ENCODE measurements around the gene ZNF664.

ZNF664 gene

DNA sequence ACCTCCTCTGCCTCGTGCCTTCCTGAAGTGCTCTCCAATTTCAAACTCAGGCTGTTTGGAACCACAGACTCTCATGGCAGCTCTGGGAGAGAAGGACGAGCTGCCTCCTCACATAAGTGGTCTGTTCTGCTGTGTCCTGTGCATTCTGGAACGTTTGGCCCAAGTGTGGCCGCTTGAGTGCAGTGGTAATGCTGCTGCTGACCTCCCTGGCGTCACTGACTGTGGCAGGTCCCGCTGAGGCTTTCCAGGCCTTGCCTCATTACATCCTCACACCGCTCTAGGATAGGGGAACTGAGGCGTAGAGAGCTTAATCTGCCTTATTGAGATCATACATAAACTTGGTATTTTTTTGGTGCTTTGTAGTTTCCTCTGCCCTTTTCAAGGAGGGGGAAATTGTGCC, 14.6 kb upstream of the ZNF664 start:
- DNase-seq (ENCODE audit: low read depth in 2 of 3, low spot score in 1 of 3) = no peak

DNA sequence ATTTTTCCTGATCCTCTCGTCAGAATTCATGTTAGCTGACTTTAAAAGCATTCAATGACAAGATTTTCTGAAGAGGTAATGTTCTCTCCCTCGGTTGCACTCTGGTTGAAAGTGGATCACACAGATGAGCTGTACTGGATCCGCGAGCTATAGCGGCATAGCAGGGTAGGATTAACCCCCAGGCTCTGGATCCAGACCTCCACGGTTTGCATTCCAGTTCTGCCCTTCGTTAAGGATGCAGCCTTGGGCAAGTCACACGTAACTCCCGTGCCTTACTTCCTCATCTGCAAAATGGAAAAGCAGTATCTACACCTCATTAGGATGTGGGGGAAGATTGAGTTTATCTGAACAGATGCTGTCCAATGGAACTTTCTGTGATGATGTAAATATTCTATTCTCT, 14.1 kb upstream of the ZNF664 start:
- DNase-seq (ENCODE audit: low read depth in 2 of 3, low spot score in 1 of 3) = no peak

DNA sequence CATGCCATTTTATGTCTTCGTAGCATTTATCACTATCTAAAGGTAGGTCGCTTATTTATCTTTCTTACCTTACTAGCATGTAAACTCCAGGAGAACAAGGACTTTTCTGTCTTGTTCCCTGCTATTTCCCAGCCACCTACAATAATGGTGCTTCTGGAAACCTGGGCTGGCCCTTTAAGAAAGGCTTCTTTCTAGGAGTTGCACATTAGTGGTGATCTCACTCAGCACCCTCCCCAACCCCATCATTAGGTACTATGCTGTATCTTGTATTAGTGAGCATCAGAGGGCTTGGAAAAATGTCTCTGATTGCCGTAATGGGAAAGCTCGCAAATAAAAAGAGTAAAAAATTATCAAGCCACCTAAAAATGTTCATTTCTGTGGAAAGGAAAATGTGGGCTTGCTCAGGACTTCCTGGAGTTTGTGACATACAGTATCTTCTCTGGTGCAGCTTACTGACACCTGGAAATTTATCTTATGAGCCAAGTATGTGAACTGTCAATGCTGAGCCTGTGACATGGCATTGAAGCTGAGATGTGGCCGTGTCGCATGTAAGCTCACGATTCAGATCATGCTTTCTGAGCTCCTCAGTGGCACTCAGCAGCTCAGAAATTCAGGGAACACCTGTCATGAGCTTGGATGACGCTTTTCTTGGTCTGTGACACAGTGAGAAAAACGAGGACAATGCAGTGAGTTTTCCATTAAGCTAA, 12.8 kb upstream of the ZNF664 start:
- no peak for DNase-seq (ENCODE audit: low read depth in 2 of 3, low spot score in 1 of 3)

DNA sequence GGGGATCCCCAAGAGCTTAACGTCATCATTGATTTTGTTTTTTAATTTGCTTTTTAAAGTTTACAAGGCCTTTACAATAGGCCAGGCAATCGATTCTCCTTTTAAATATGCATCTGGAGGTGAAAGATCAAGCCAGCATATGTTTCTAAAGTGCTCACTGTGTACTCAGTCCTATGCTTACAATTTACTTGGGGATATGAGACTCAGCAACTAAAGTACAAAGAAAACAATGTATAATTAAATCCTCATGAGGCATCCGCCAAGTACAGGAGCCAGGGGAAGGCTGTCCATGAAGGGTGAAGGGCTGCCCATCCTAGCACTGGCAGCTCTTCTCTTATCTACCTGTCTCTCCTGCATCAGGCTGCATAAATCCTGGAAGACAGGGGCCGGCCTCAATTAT, 12.2 kb upstream of the ZNF664 start:
- no peak for DNase-seq (ENCODE audit: low read depth in 2 of 3, low spot score in 1 of 3)

DNA sequence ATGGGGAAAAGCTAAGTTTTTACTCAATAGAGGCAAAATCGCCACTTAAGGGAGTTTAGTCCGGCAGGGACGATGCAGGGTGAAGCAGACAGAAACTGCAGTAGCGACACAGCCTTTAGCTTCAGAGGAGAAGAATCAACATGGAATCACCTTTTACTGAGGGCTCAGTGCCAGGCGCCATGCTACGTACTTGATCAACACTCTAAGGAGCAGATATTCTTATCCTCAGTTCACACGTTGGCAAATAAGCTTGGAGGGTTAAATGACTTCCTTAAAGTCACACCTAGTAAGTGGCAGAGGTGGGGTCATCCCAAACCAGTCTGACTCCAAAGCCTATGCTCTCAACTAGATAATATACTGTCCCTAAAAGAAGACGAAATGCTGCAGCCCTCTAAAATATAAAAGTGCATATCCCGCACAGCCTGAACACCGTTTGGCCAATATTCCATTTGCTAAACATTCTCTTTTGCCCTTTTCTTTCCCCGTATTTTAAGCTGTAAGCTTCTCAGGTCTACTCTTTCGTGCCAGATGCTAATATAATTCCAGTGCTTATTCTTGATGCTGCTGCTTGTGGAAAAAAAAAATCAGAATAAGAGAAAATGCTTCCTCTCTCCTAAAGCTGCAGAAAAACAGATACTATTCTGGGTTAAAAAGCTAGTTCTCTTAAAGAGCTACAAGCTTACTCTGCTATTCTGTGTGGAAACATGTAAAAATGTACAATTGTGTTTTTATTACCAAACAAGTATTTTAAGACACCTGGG, 11.2 kb upstream of the ZNF664 start:
- no peak for DNase-seq (ENCODE audit: low read depth in 2 of 3, low spot score in 1 of 3)

DNA sequence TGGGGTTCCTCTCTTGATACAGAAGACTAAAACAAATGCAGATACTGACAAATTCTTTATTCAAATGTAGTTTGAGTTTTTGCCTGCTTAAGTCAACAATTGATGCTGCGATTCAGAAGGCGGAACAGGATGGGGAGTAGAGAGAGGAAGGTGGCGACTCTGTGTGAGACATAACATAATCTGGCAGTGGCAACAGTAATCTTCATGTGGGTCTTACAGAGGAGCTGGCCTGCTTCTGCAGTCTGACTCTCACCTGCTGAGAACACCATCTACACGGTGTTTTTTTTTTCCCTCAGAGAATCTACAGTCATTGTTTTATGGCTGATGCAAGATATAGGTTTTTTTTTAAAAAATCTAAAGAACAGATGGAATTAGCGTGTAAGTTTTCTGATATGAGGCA, 10.5 kb upstream of the ZNF664 start:
- no peak for DNase-seq (ENCODE audit: low read depth in 2 of 3, low spot score in 1 of 3)

DNA sequence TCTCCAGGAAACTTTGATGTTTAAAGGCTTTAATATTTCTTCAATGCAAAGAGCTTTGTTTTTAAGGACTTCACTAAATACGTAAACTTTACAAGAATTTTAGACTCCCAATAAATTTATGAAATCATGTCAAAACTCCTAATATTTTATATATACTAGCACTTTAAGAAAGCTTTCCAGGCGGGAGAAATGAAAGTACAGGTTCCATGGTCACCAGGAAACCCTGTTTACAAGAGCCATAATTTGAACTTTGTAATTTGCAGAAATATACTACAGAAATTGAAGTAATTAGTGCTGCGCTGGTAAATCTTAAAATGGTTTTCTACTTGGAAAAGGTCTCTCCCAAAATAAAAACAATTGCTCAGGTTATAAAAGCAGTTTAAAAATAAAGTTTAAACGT, 9.2 kb upstream of the ZNF664 start:
- DNase-seq (ENCODE audit: low read depth in 2 of 3, low spot score in 1 of 3) = no peak

DNA sequence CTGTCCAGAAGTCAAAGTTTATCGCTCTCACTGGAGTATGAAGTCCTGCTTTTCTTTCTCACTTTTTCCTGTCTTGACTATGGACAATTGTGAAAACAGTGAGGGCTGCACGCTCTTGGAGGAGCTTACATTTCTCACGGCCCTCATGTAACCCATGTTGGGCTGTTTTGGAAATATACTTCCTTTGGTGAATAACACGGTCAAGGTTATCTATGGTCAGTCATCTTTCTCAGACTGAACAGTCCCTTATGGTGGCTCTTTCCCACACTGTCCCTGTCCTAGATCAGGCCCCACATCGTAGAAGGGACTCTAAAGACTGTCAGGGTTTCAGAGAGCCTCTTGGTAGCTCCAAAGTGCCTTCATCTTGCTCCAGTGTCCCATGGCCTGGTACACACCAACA, 7.6 kb upstream of the ZNF664 start:
- no peak for DNase-seq (ENCODE audit: low read depth in 2 of 3, low spot score in 1 of 3)

DNA sequence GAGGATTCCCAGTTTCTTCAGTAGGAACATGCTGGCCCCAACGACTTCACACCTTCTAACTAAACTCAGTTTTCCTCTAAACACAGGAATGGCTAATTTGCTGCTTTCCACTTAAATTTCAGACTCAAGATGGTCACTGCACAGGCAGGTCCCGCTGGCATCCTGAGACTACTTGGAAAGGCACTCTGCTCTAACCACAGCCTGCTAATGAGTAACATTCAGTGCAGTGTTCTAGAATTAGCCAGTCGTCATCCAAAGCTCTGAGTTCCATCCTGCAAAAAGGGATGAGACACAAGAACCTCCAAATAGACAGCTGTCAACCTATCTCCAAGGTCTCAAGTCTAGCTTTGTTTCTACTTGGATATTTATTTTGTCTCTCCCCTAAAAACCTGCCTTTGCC, 6.4 kb upstream of the ZNF664 start:
- no peak for DNase-seq (ENCODE audit: low read depth in 2 of 3, low spot score in 1 of 3)

DNA sequence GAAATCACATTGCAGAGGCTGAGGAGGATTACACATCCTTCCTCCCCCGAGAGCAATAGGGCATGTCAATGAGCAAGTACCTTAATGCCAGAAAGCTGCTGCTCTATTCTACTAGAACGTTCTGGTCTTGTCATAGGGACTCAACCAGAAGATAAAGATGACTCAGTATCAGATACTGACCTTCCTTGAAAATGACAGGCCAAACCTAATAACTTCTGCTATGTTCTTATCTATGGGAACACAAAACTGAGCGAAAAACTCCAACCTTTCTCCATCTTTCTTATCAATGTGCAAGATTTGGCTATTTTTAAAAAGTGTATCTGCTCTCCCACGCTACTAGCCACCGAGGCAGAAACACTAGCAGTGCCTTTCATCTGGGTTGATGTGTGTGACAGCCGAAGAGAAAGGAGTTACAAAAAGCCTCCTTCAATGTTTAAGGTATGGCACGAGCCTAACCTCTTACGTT, 5.9 kb upstream of the ZNF664 start:
- DNase-seq (ENCODE audit: low read depth in 2 of 3, low spot score in 1 of 3) = no peak

DNA sequence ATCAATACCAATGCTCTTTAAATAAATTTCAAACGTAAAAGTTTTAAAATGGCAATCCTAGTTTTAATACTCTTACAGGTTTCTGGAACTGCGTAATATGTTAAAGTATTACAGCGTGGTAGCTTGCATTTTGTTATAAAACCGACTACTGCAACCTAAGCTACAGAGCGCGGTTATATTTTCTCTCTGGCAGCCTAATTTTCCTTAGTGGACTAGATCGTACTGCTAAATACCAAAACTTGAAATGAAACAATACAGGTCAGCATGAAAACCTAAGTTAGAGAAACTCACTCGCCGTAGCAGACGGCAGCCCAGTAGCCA, 1.6 kb upstream of the ZNF664 start:
- no peak for DNase-seq (ENCODE audit: low read depth in 2 of 3, low spot score in 1 of 3)

DNA sequence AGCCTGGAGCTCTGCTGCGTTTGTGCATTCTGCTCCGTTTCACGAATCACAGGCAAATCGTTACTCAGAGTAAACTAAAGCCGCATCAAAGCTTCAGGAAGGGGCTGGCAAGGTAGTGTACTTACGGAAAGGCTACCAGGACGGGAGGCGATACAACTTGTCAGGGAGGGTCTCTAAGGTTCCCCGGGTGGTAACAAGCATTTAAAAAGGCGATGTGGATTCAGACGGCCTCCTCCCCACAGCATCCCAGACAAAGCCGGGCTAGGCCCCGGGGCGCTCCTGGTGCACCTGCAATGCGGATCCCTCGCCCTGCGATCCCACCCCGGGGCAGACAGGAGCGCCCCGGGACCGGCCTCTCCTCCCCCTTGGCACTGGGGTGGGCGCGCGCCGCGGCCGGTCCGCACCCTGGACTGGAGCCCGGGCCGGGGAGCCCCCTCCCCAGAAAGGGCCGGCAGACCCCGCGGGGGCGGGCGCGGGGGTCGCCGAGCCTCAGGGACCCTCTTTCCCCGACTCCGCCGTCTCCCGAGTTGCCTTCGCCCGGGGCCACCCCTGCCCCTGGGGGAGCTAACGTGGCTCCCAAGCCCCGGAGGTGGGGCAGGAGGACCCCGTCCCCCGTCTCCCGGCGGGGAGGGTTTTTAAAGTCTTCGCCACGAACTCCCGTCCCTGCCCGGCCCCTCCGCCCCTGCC, 1.1 kb upstream of the ZNF664 start:
- peak in 2 of 3 donors; percentile 9 to 18 for DNase-seq (ENCODE audit: low read depth in 2 of 3, low spot score in 1 of 3)

DNA sequence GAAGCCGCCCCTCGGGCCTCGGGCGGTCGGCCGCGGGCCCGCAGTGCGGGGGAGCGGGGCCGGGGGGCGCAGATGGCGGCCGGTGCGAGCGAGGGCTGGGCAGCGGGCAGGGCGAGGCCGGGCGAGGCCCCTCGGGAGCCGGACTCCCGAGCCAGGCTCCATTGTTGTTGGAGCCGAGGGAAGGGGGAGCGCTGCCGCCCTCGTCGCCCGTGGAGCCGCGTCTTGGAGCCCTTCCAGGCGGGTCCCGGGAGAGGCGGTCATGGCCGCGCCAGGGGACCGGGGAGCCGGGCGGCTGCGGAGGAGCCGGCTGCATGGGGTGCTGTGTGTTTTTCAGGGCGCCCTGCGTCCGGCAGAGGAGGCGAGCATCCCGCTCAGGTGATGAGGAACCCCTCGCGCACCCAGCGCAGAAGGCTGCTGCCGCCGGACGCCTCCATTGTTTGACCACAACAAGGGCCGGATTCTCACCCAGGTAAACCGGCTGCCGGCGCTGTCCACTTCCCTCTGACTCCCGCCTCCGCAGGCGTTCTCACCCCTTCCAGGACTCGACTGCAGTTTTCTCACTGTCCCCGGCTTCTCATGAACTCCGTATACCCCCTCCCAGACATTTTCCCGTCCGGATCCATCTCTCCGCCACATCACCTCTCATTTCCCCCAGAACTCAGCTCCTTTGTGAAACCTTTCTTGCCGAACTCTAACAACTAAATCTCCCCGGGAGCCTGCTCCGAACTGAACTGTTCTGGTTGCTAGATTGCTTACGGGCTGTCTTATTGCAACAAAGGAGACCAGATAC, 732 bp downstream of the ZNF664 start:
- peak in 2 of 3 donors; percentile 1 to 20 for DNase-seq (ENCODE audit: low read depth in 2 of 3, low spot score in 1 of 3)

DNA sequence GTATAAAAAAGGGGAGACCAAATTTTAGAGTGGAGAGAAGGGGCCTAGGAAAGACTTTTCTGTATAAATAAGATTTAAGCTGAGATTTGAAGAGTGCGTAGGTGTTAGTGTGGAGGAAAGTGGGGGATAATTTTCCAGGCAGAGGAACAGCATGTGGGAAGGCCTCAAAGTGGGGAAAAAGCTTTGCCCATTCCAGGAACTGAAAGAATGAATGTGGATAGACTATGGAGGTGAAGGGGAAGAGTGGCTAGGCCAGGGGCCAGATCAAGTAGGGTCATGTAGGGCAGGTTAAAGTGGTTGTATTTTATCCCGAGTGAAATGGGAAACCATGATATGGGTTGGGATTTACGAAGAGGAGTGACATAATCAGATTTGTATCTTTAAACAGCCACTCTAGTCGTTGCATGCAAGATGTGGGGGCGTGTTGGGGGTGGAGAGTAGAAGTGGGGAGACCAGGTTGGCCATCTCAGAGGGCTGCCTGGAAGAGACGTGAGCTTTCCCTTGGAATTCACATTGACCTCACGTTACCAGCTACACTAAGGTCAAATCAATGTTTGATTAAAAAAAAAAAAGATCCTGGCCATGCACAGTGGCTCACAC, 3.3 kb downstream of the ZNF664 start:
- DNase-seq (ENCODE audit: low read depth in 2 of 3, low spot score in 1 of 3) = no peak

DNA sequence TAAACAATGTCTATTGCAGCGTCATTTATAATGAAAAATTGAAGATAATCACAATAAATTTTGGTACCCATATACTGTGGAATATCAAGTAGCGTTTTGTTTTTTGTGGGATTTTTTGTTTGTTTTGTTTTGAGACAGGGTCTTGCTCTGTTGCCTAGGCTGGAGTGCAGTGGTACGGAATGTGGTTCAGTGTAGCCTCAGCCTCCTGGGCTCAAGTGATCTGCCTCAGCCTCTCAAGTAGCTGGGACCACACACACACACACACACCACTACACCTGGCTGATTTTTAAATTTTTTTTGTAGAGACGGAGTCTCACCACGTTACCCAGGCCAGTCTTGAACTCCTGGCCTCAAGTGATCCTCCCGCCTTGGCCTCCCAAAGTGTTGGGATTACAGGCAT, 6.6 kb downstream of the ZNF664 start:
- no peak for DNase-seq (ENCODE audit: low read depth in 2 of 3, low spot score in 1 of 3)

DNA sequence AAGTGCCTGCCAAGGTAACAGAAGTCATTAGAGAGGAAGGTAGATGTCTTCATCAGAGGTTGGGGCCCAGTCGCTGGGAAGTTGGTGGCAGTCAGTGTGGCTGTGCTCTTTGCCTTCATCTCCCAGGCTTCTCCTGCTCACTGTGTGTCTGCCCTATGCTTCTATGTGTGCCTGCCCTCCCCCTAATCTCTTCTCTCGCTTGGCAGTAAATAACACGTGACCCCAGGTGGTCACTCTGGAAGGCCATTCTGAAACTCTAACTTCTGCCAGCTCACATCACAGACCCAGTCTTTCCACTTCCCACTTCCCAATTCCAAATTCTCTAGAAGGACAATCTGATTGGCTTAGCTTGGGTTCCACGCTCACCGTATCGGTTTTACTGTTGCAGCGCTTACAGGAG, 9.3 kb downstream of the ZNF664 start:
- no peak for DNase-seq (ENCODE audit: low read depth in 2 of 3, low spot score in 1 of 3)

DNA sequence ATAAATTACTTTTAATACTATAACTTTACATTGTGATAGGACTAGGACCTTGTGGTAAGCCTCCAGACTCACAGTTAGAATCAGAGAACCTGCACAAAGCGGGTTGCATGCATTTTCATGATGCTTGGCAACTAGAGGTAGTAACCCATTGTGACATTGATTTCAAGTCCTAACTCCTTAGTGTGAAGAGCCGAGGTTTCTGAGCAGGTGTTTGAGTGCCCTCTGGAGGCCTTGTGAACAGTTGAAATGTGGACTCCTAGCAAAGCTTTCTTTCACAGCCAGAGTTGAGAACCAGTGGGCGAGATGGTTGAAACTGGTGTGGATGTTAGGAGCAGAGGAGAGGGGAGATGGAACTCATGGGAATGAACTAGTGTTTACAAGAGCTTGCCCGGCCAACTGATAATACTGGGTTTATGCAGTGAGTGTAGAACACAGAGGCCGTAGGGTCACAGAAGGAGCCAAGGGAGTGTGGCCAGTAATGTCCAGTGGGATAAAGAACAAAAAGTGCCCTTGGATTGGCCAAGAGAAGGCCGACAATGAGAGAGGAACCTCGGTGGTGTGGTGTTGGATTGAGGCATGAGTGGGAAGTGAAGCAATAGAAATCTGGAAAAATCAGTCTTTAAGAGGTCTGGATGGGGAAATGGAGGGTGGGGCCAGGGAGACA, 10.9 kb downstream of the ZNF664 start:
- peak in 1 of 3 donors; percentile 10 for DNase-seq (ENCODE audit: low read depth in 2 of 3, low spot score in 1 of 3)

DNA sequence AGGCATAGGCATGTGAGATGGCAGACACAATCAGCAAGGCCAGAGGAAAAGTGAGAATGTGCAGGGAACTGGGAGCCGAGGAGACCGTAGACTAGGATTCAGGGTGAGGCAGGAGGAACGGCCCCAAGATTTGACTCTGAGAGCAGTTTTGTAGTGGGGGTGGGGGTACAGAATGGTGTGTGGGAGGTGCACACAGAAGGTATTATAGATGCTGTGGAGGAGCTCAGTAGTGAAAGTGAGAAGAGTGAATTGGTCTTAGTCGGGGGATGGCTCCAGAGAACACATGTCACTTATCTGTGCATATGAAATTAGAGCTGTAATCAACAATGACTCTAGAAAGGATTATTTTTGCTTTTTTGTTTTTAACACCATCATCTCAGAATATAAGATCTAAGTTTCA, 11.9 kb downstream of the ZNF664 start:
- no peak for DNase-seq (ENCODE audit: low read depth in 2 of 3, low spot score in 1 of 3)

DNA sequence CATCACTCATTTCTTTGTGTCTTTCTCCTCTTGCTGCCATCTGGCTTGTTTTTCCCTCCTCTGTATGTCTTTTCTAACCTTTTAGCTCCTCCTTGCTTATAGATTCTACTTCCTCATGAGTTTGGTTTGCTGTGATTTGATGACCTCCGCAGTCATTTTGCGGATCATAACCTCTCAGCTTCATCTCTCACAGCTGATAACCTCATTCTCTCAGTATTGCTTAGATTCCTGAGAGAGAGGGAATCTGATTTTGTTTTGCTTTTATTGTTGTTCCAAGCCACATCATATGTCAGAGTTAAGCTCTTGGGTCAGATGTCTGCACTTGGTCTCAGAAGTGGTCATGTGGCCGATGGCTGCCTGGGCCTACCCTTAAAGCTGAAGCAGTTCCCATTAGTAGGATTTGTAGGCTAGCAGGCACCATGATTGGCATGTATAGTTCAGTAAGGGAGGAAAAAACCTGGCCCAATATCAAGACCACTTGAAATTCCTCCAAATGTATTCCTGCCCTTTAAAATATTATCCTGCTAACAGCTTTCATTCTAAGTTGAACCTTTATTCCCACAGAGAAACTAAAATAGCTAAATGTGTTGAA, 13.5 kb downstream of the ZNF664 start:
- no peak for DNase-seq (ENCODE audit: low read depth in 2 of 3, low spot score in 1 of 3)

DNA sequence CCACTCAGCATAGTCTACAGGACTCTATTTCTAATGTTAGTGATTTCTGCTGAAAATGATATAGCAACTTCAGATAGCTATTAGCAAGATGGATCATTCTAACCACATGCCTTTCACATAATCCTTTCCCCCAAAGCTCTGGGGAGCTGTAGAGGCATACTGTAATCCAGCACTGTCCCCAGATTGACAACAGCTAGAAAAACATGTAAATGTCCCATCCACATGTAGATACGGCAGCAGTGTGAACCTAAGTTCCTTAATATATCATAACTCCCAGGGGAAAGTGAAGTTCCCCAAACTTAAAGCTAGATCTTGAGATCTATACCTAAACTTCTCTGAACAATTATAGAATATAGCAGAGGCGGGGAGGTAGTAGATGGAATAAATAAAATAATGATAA, 14.0 kb downstream of the ZNF664 start:
- no peak for DNase-seq (ENCODE audit: low read depth in 2 of 3, low spot score in 1 of 3)
